GM13976 (cell line): Measurements from ENCODE around the gene ZFP3.

Source experiments
- DNase-seq: peaks from one replicate; pipeline ENCODE4 v3.0.0; 2012; ENCODE audit warnings: low spot score
- CTCF ChIP-seq: IDR thresholded peaks from 2 replicates; pipeline ENCODE4 v1.5.1; 2012; ENCODE audit warnings: borderline replicate concordance, mild to moderate bottlenecking; ENCODE audit not compliant: insufficient read depth; ENCODE audit errors: extremely low read depth, missing control alignments, control extremely low read depth
- in situ Hi-C: fragments of 300-500 bp; cut with MboI; formaldehyde crosslinking; loops from one replicate; pipeline ENCODE4 v1.12.0; 2022; ENCODE audit warnings: low sequenced_read_pairs, mixed read lengths, inconsistent platforms; ENCODE audit not compliant: unreplicated experiment

Gene ZFP3

GRCh38 chr17:5047446-5047845 is 30.8 kb upstream of the ZFP3 start:
- no peak for TF ChIP-seq CTCF
- DNase-seq = no peak
- in situ Hi-C loops = no loop called here

- in situ Hi-C loops = no loop called here
- no peak for TF ChIP-seq CTCF
- no peak for DNase-seq
Measured at GRCh38 chr17:5049314-5049841, 28.9 kb upstream of the ZFP3 start.

- in situ Hi-C loops = no loop called here
Measured at GRCh38 chr17:5050278-5050677, 28.0 kb upstream of the ZFP3 start.

DNA sequence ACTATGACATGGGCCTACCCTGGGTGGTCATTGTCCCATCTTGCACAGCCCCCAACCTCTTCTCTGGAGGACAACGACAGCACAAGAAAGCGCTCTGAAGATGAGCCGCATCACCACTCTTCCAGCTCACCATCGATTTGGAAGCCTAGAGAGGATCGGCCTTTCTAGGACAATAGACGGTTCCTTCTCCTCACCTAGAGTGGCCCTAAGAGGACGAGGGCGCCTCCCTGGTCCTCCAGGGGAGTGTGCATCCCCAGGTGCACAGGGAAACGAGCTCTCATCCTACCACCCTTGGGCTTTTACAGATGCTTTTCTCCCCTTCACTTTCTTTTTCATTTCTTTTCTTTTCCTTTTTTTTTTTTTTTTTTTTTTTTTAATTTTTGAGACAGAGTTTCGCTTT is 22.7 kb upstream of the ZFP3 start:
- no peak for TF ChIP-seq CTCF
- no peak for DNase-seq
- in situ Hi-C loops = no loop called here

More at GRCh38 chr17:5050278-5050677, 28.0 kb upstream of the ZFP3 start:
- no peak for DNase-seq
- no peak for TF ChIP-seq CTCF

DNA sequence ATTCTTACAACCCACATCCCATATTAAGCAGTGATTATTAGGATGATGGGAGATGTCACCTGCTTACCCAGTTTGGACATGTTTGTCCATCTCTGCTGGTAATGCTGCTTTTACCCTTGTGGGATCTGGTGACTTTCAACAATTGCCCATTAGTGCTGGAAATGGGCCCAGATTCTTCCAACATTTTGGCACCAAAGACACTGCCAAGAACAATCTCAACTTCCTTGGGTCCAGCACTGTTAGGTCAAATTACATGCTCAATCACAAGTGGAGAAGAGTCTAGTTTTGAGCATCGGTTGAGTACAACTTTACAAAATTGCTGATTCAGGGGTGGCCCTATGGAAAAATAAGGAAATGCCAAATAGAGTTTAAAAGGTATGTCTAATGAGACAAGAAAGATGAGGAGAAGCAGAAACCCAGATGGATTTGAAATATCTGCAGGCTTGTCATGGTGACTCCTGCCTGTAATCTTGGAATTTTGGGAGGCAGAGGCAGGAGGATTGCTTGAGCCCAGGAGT is 13.0 kb upstream of the ZFP3 start:
- DNase-seq = no peak
- TF ChIP-seq CTCF = no peak
- in situ Hi-C loops = loop anchor here (10.0 kb wide), 1 partner anchor 90 kb away; no protein-coding TSS in a partner anchor

DNA sequence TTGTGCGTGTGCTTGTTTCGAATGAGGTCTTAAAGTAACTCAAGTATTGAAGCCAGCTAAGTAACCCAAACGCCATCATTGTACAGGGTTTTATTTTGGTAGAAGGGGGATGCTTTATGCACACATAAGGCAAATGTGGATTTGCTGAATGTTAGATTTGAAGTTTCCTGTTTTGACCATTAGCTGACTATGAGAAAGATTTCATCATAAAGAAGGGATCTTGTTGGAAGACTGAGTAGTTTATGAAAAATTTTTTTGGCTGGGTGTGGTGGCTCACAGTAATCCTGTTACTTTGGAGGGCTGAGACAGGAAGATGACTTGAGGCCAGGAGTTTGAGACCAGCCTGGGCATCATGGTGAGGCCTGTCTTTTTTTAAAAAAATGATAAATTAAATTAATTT is 10.0 kb upstream of the ZFP3 start:
- no peak for DNase-seq
- in situ Hi-C loops = loop anchor here (10.0 kb wide), 1 partner anchor 93 kb away; no protein-coding TSS in a partner anchor
- TF ChIP-seq CTCF = no peak
